Endothelial cell of umbilical vein (primary cell): ENCODE data around the gene ZNF414. TPM values are rescaled to one million over a fixed set of nuclear protein-coding genes. Genes with fewer than 3 reads are reported as not detected.

Source experiments
- BruUV-seq: library from RNA; stranded (reverse); fragments of 400-500 nt; replicated peaks from 2 replicates; lab custom pipeline; 2021; lab: Mats Ljungman, UMichigan
- CTCF ChIA-PET: fragments of 300-600, 350-600 bp; sonication (Branson Sonifier 250); formaldehyde crosslinking; loops from one replicate; lab custom pipeline; 2021; ENCODE audit warnings: antibody characterized with exemption, inconsistent platforms; lab: Charles Lee
- POLR2A ChIA-PET: fragments of 300-600, 350-600 bp; sonication (Branson Sonifier 250); formaldehyde crosslinking; loops from one replicate; lab custom pipeline; 2021; ENCODE audit warnings: antibody characterized with exemption, inconsistent platforms; lab: Charles Lee
- DNase-seq: peaks from one replicate; pipeline ENCODE4 v3.0.0-alpha.2; 2011; ENCODE audit warnings: low read depth, low spot score
- FAIRE-seq: peaks from 2 replicates; lab custom pipeline; 2011; peaks lifted over from hg19 to GRCh38; lab: Jason Lieb, UNC
- H2AFZ ChIP-seq: 2 replicates; pipeline ENCODE4 v1.6.0; 2012; ENCODE audit warnings: low read depth, low read length, control low read depth, inconsistent platforms
- H3K27ac ChIP-seq: 2 replicates; pipeline ENCODE4 v1.5.1; 2011; ENCODE audit warnings: low read depth, mild to moderate bottlenecking, control low read depth, low read length, moderate library complexity; ENCODE audit not compliant: insufficient read depth
- H3K27me3 ChIP-seq, 2 experiments: 2 replicates each; pipeline versions ENCODE4 v1.6.0 to v1.6.1; 2011; ENCODE audit warnings: low read length in 2 of 2, mixed read lengths in 1 of 2; ENCODE audit not compliant: control insufficient read depth in 2 of 2, insufficient read depth in 2 of 2
- H3K36me3 ChIP-seq, 2 experiments: 2 replicates in 1 of 2; 3 replicates in 1 of 2; pipeline ENCODE4 v1.5.1; 2011; ENCODE audit warnings: low read length in 2 of 2, mild to moderate bottlenecking in 1 of 2, moderate library complexity in 1 of 2; ENCODE audit not compliant: control insufficient read depth in 2 of 2, insufficient read depth in 2 of 2; ENCODE audit errors: extremely low read depth in 1 of 2
- H3K4me1 ChIP-seq: 3 replicates; pipeline ENCODE4 v1.5.1; 2011; ENCODE audit warnings: mild to moderate bottlenecking, low read length; ENCODE audit not compliant: control insufficient read depth, insufficient read depth; ENCODE audit errors: extremely low read depth
- H3K4me2 ChIP-seq: 2 replicates; pipeline ENCODE4 v1.6.1; 2011; ENCODE audit warnings: low read length, control low read depth, mixed read lengths; ENCODE audit not compliant: insufficient read depth
- H3K4me3 ChIP-seq, 3 experiments: fragments of 200-600 bp in 1 of 3; sonication (generic), shearing (Covaris generic) in 1 of 3; replicated peaks in 1 of 3; 2 replicates each; pipeline ENCODE4 v1.5.1; 2011 to 2016; ENCODE audit warnings: control low read depth in 3 of 3, low read length in 3 of 3, mild to moderate bottlenecking in 2 of 3, inconsistent platforms in 1 of 3, low read depth in 1 of 3, moderate library complexity in 1 of 3; ENCODE audit not compliant: insufficient read depth in 1 of 3
- H3K79me2 ChIP-seq: 2 replicates; pipeline ENCODE4 v1.6.0; 2012; ENCODE audit warnings: low read length, inconsistent platforms; ENCODE audit not compliant: control insufficient read depth, insufficient read depth
- H3K9ac ChIP-seq: replicated peaks from 2 replicates; pipeline ENCODE3; 2011; ENCODE audit warnings: low read length, control low read depth; ENCODE audit not compliant: insufficient read depth; ENCODE audit errors: extremely low read depth
- H3K9me1 ChIP-seq: replicated peaks from 3 replicates; pipeline ENCODE4 v1.6.0; 2011; ENCODE audit warnings: mild to moderate bottlenecking, low read length; ENCODE audit not compliant: control insufficient read depth, insufficient read depth; ENCODE audit errors: extremely low read depth
- H3K9me3 ChIP-seq: replicated peaks from 2 replicates; pipeline ENCODE4 v1.5.1; 2012; ENCODE audit warnings: low read length, inconsistent platforms; ENCODE audit not compliant: control insufficient read depth, insufficient read depth
- H4K20me1 ChIP-seq: replicated peaks from 2 replicates; pipeline ENCODE3; 2011; ENCODE audit warnings: mild to moderate bottlenecking, low read length; ENCODE audit not compliant: control insufficient read depth, insufficient read depth; ENCODE audit errors: extremely low read depth
- EZH2 ChIP-seq: IDR thresholded peaks from 2 replicates; pipeline ENCODE4 v1.6.1; 2012; ENCODE audit warnings: borderline replicate concordance, low read depth, mild to moderate bottlenecking, moderate library complexity, low read length, inconsistent platforms; ENCODE audit not compliant: severe bottlenecking
- FOS ChIP-seq: IDR thresholded peaks from 2 replicates; pipeline ENCODE4 v1.6.1; 2011; ENCODE audit warnings: mild to moderate bottlenecking, low read length, moderate library complexity, borderline replicate concordance; ENCODE audit not compliant: insufficient read depth
- GATA2 ChIP-seq: IDR thresholded peaks from 2 replicates; pipeline ENCODE4 v1.7.0; 2011; ENCODE audit warnings: low read depth, mild to moderate bottlenecking, moderate library complexity, mixed read lengths, low read length; ENCODE audit not compliant: insufficient read length, insufficient read depth
- JUN ChIP-seq: IDR thresholded peaks from 2 replicates; pipeline ENCODE4 v1.6.1; 2011; ENCODE audit warnings: borderline replicate concordance, low read depth; ENCODE audit not compliant: insufficient read length, insufficient read depth
- MYC ChIP-seq: IDR thresholded peaks from one replicate; pipeline ENCODE4 v1.6.1; 2011; ENCODE audit warnings: mild to moderate bottlenecking, low read depth, low read length
- POLR2A ChIP-seq: IDR thresholded peaks from 2 replicates; pipeline ENCODE4 v1.6.1; 2012; ENCODE audit warnings: low read depth, mild to moderate bottlenecking, control low read depth, low read length
- POLR2AphosphoS5 ChIP-seq: IDR thresholded peaks from 2 replicates; pipeline ENCODE4 v1.6.1; 2012; ENCODE audit warnings: low read depth, mild to moderate bottlenecking, control low read depth, low read length, moderate library complexity; ENCODE audit not compliant: insufficient read depth
- dilution Hi-C: fragments of 300-500 bp; cut with MboI; formaldehyde crosslinking; loops from one replicate; pipeline ENCODE4 v1.15.0; 2019; ENCODE audit warnings: low sequenced_read_pairs; ENCODE audit not compliant: extremely low pct_ligation_motif_present
- intact Hi-C: fragments of 100-400 bp; cut with micrococcal nuclease; formaldehyde crosslinking; loops from one replicate; pipeline ENCODE4 v1.10.0; 2022
- polyA plus RNA-seq, 4 experiments: library from polyadenylated mRNA; depleted of rRNA in 3 of 4; stranded (reverse) in 3 of 4; unstranded in 1 of 4; fragments of >200 nt; gene quantifications; 2 replicates each; pipeline versions ENCODE4 v1.2.1 to v1.2.3, GENCODE V29; 2011 to 2012; ENCODE audit warnings: missing spikeins in 1 of 4
- total RNA-seq: library from RNA; stranded (reverse); gene quantifications from 2 replicates; pipeline ENCODE4 v1.2.3, GENCODE V29; 2021
- TF ChIP-seq, protein P1 (sequence below), 2 donors: IDR thresholded peaks; 1 replicate in 1 of 2; 2 replicates in 1 of 2; pipeline ENCODE4 v1.5.1; 2011; ENCODE audit warnings: low read length in 2 of 2, mild to moderate bottlenecking in 2 of 2, moderate library complexity in 2 of 2, control low read depth in 1 of 2, inconsistent platforms in 1 of 2, low read depth in 1 of 2; ENCODE audit not compliant: insufficient read depth in 1 of 2; ENCODE audit errors: extremely low read depth in 1 of 2
- TF ChIP-seq, protein P2 (sequence below): IDR thresholded peaks from 2 replicates; pipeline ENCODE4 v1.6.1; 2011; ENCODE audit not compliant: insufficient read depth, insufficient read length

Gene ZNF414
- total and polyA plus RNA-seq, 2 donors (not counting 3 experiments of a cell fraction or from before 2014, with no cell fraction given): 11.6 to 20.6 TPM

DNA sequence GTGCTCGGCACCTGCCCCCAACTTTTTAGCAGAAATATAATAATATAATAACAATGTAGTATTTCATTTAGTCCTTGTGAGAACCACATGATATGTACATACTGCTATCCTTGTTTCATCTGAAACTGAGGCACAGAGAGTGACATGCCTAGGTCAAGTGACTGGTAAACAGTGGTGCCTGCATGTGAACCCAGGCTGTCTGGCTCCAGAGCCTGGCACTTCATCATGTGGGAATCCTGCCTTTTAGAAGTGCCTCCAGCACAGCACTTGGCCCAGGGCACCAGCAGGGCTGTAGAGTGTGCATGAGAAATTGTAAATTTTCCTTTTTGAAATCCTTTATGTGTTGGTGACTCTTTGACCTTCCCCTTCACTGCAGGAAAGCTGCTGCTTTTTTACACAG is 39.0 kb downstream of the ZNF414 start:
- no TSS peak for BruUV-seq
- Histone ChIP-seq H3K79me2 (peaks cover 63% of the 10 kb centered on the region), H3K36me3 (peaks cover 31 to 57% of the 10 kb centered on the region in 2 experiments), H3K27me3 (no peaks in the 10 kb centered on the region), H3K4me2 (no peak overlapping the region), H3K9me1 (no peaks in the 10 kb centered on the region), H4K20me1 (peaks cover 2% of the 10 kb centered on the region), H3K4me1 (no peaks in the 10 kb centered on the region), H3K9ac (no peak overlapping the region), H3K4me3 (no peak overlapping the region), H3K9me3 (no peaks in the 10 kb centered on the region), H3K27ac (no peak overlapping the region), H2AFZ (no peak overlapping the region)
- FAIRE-seq: no peak
- no peak for TF ChIP-seq POLR2AphosphoS5
- TF ChIP-seq, protein P1, sequence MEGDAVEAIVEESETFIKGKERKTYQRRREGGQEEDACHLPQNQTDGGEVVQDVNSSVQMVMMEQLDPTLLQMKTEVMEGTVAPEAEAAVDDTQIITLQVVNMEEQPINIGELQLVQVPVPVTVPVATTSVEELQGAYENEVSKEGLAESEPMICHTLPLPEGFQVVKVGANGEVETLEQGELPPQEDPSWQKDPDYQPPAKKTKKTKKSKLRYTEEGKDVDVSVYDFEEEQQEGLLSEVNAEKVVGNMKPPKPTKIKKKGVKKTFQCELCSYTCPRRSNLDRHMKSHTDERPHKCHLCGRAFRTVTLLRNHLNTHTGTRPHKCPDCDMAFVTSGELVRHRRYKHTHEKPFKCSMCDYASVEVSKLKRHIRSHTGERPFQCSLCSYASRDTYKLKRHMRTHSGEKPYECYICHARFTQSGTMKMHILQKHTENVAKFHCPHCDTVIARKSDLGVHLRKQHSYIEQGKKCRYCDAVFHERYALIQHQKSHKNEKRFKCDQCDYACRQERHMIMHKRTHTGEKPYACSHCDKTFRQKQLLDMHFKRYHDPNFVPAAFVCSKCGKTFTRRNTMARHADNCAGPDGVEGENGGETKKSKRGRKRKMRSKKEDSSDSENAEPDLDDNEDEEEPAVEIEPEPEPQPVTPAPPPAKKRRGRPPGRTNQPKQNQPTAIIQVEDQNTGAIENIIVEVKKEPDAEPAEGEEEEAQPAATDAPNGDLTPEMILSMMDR (IDR thresholded peaks at IDR 0.05; ENCODE audit: extremely low read depth in 1 of 2, insufficient read depth in 1 of 2, low read depth in 1 of 2, low read length in 2 of 2): no peak
- TF ChIP-seq EZH2: no peak
- no peak for TF ChIP-seq FOS
- TF ChIP-seq MYC: no peak
- TF ChIP-seq, protein P2, sequence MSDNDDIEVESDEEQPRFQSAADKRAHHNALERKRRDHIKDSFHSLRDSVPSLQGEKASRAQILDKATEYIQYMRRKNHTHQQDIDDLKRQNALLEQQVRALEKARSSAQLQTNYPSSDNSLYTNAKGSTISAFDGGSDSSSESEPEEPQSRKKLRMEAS: no peak
- no peak for TF ChIP-seq JUN
- no peak for TF ChIP-seq GATA2
- TF ChIP-seq POLR2A: no peak
- POLR2A ChIA-PET: interaction anchor here (0.6 kb wide), 1 partner anchor 39 kb away, joined by 3 read pairs; the partner anchor contains the start of gene ZNF414
- dilution Hi-C loops (no loop called here), intact Hi-C loops (no loop called here)
- no peak for DNase-seq
- CTCF ChIA-PET: interaction anchor here (0.9 kb wide), 1 partner anchor 121 kb away, joined by 3 read pairs; no protein-coding TSS in a partner anchor
